IPS DF 6.9 (cell line): ENCODE measurements around the gene ANK3.

ENCODE experiments used
- DNase-seq: peaks from one replicate; pipeline ENCODE4 v3.0.0-alpha.2; 2013; ENCODE audit warnings: low read depth, low spot score
- H3K27ac ChIP-seq: one replicate; pipeline ENCODE4 v1.5.1; 2013; ENCODE audit warnings: low read length, control low read depth
- H3K27me3 ChIP-seq: 2 replicates; pipeline ENCODE4 v1.6.1; 2013; ENCODE audit warnings: mild to moderate bottlenecking, low read length; ENCODE audit not compliant: control insufficient read depth, insufficient read depth
- H3K36me3 ChIP-seq: 2 replicates; pipeline ENCODE4 v1.6.1; 2013; ENCODE audit warnings: low read length; ENCODE audit not compliant: control insufficient read depth, insufficient read depth
- H3K4me1 ChIP-seq: 2 replicates; pipeline ENCODE4 v1.6.1; 2013; ENCODE audit warnings: low read length; ENCODE audit not compliant: control insufficient read depth, insufficient read depth
- H3K4me3 ChIP-seq: 2 replicates; pipeline ENCODE4 v1.5.1; 2013; ENCODE audit warnings: mild to moderate bottlenecking, low read length
- H3K9me3 ChIP-seq: 2 replicates; pipeline ENCODE4 v1.6.1; 2013; ENCODE audit warnings: low read length, inconsistent platforms; ENCODE audit not compliant: control insufficient read depth, insufficient read depth
- WGBS: extraction: QIAGEN DNeasy Blood & Tissue Kit; methylation state at CpG from one replicate; pipeline ENCODE4 v1.1.7; 2013; ENCODE audit warnings: mixed read lengths, missing lambda C conversion rate; ENCODE audit not compliant: insufficient read length, insufficient coverage; 5-methylcytosine and 5-hydroxymethylcytosine counted together

The ANK3 gene

GRCh38 chr10:60003651-60004523 lies 385.8 kb downstream of the ANK3 start:
- Histone ChIP-seq H3K4me3 (no peak overlapping the region), H3K27ac (peak overlapping the region; percentile 51), H3K36me3 (no peaks in the 10 kb centered on the region), H3K9me3 (no peaks in the 10 kb centered on the region), H3K27me3 (no peaks in the 10 kb centered on the region), H3K4me1 (peaks cover 7% of the 10 kb centered on the region; the same call in 1 of the 2 replicates)
- DNase-seq, result peak; percentile 41
- no CpG with 5 or more reads among the region's 5 CpGs for WGBS

- H3K27me3 ChIP-seq, result no peaks in the 10 kb centered on the region
- H3K9me3 ChIP-seq, result no peaks in the 10 kb centered on the region; the same call in 1 of the 2 replicates
- DNase-seq, result no peak
- no peak overlapping the region for H3K27ac ChIP-seq
- 100% methylated on average over 1 of the region's 3 CpGs for WGBS
- peaks cover 5% of the 10 kb centered on the region; the same call in 1 of the 2 replicates for H3K4me1 ChIP-seq
- H3K4me3 ChIP-seq, result no peak overlapping the region
- H3K36me3 ChIP-seq, result no peaks in the 10 kb centered on the region
Measured at GRCh38 chr10:60000747-60001146, 388.9 kb downstream of the ANK3 start.

GRCh38 chr10:59997827-59998525 lies 391.7 kb downstream of the ANK3 start:
- no peaks in the 10 kb centered on the region; the same call in 1 of the 2 replicates for H3K9me3 ChIP-seq
- no peaks in the 10 kb centered on the region for H3K27me3 ChIP-seq
- no peak overlapping the region for H3K4me3 ChIP-seq
- DNase-seq, result no peak
- WGBS, result no CpG with 5 or more reads among the region's 3 CpGs
- no peak overlapping the region for H3K27ac ChIP-seq
- peaks cover under 1% of the 10 kb centered on the region; the same call in 1 of the 2 replicates for H3K4me1 ChIP-seq
- H3K36me3 ChIP-seq, result no peaks in the 10 kb centered on the region

GRCh38 chr10:59995862-59996261 lies 393.8 kb downstream of the ANK3 start:
- Histone ChIP-seq H3K4me1 (no peaks in the 10 kb centered on the region), H3K4me3 (no peak overlapping the region), H3K27me3 (no peaks in the 10 kb centered on the region), H3K27ac (no peak overlapping the region), H3K36me3 (no peaks in the 10 kb centered on the region), H3K9me3 (no peaks in the 10 kb centered on the region; the same call in 1 of the 2 replicates)
- DNase-seq, result no peak

- Histone ChIP-seq H3K4me1 (no peaks in the 10 kb centered on the region), H3K9me3 (no peaks in the 10 kb centered on the region; the same call in 1 of the 2 replicates), H3K27me3 (no peaks in the 10 kb centered on the region), H3K4me3 (no peak overlapping the region), H3K36me3 (no peaks in the 10 kb centered on the region), H3K27ac (no peak overlapping the region)
- DNase-seq, result no peak
- WGBS, result no CpG with 5 or more reads among the region's 1 CpG
Measured at GRCh38 chr10:59993931-59994330, 395.7 kb downstream of the ANK3 start.

GRCh38 chr10:59991661-59992060 lies 398.0 kb downstream of the ANK3 start:
- DNase-seq, result no peak
- Histone ChIP-seq H3K27ac (no peak overlapping the region), H3K27me3 (no peaks in the 10 kb centered on the region), H3K36me3 (no peaks in the 10 kb centered on the region), H3K9me3 (no peaks in the 10 kb centered on the region), H3K4me1 (no peaks in the 10 kb centered on the region), H3K4me3 (no peak overlapping the region)
- WGBS, result no CpG with 5 or more reads among the region's 3 CpGs

GRCh38 chr10:59991117-59991516 lies 398.6 kb downstream of the ANK3 start:
- H3K27ac ChIP-seq, result no peak overlapping the region
- no peaks in the 10 kb centered on the region for H3K4me1 ChIP-seq
- no peak for DNase-seq
- no peaks in the 10 kb centered on the region for H3K36me3 ChIP-seq
- no peaks in the 10 kb centered on the region for H3K27me3 ChIP-seq
- no peaks in the 10 kb centered on the region for H3K9me3 ChIP-seq
- H3K4me3 ChIP-seq, result no peak overlapping the region

- Histone ChIP-seq H3K27ac (no peak overlapping the region), H3K4me3 (no peak overlapping the region), H3K36me3 (no peaks in the 10 kb centered on the region), H3K9me3 (no peaks in the 10 kb centered on the region), H3K4me1 (no peaks in the 10 kb centered on the region), H3K27me3 (no peaks in the 10 kb centered on the region)
- DNase-seq, result no peak
Measured at GRCh38 chr10:59985639-59986038, 404.0 kb downstream of the ANK3 start.

- no peaks in the 10 kb centered on the region for H3K27me3 ChIP-seq
- no peaks in the 10 kb centered on the region for H3K4me1 ChIP-seq
- no CpG with 5 or more reads among the region's 1 CpG for WGBS
- H3K27ac ChIP-seq, result no peak overlapping the region
- no peak for DNase-seq
- H3K9me3 ChIP-seq, result no peaks in the 10 kb centered on the region
- H3K4me3 ChIP-seq, result no peak overlapping the region
- no peaks in the 10 kb centered on the region for H3K36me3 ChIP-seq
Measured at GRCh38 chr10:59984415-59984814, 405.3 kb downstream of the ANK3 start.

GRCh38 chr10:59980356-59980755 lies 409.3 kb downstream of the ANK3 start:
- Histone ChIP-seq H3K9me3 (no peaks in the 10 kb centered on the region), H3K4me1 (no peaks in the 10 kb centered on the region), H3K27ac (no peak overlapping the region), H3K36me3 (no peaks in the 10 kb centered on the region), H3K4me3 (no peak overlapping the region), H3K27me3 (no peaks in the 10 kb centered on the region)
- 100% methylated on average over 1 of the region's 1 CpG for WGBS
- no peak for DNase-seq

- H3K27me3 ChIP-seq, result no peaks in the 10 kb centered on the region
- no peak overlapping the region for H3K4me3 ChIP-seq
- no peaks in the 10 kb centered on the region for H3K4me1 ChIP-seq
- no peaks in the 10 kb centered on the region for H3K36me3 ChIP-seq
- H3K9me3 ChIP-seq, result no peaks in the 10 kb centered on the region
- no peak for DNase-seq
- no peak overlapping the region for H3K27ac ChIP-seq
Measured at GRCh38 chr10:59977486-59977885, 412.2 kb downstream of the ANK3 start.
